DOHH2 (cell line): Measurements from ENCODE around the gene DPH7.

ENCODE experiments used
- H3F3A ChIP-seq: fragments of 200-600 bp; sonication (generic), shearing (Covaris generic); 2 replicates; pipeline ENCODE4 v1.6.0; 2016; ENCODE audit warnings: antibody characterized with exemption, mild to moderate bottlenecking; ENCODE audit not compliant: control insufficient read depth, insufficient read depth
- H3K27ac ChIP-seq: fragments of 200-600 bp; sonication (generic); 2 replicates; pipeline ENCODE4 v1.5.1; 2014; ENCODE audit warnings: low read depth, mild to moderate bottlenecking, low read length, moderate library complexity
- H3K27me3 ChIP-seq: fragments of 200-600 bp; sonication (generic); 2 replicates; pipeline ENCODE4 v1.6.1; 2014; ENCODE audit warnings: mild to moderate bottlenecking, low read length, mixed read lengths; ENCODE audit not compliant: control insufficient read depth
- H3K36me3 ChIP-seq: fragments of 200-600 bp; sonication (generic); 2 replicates; pipeline ENCODE4 v1.6.1; 2014; ENCODE audit warnings: mild to moderate bottlenecking, low read length, moderate library complexity, mixed read lengths; ENCODE audit not compliant: control insufficient read depth
- H3K4me1 ChIP-seq: fragments of 200-600 bp; sonication (generic); 2 replicates; pipeline ENCODE4 v1.6.1; 2014; ENCODE audit warnings: mild to moderate bottlenecking, low read length, mixed read lengths; ENCODE audit not compliant: control insufficient read depth
- H3K4me2 ChIP-seq: fragments of 200-600 bp; sonication (generic); 2 replicates; pipeline ENCODE4 v1.6.0; 2014; ENCODE audit warnings: mild to moderate bottlenecking, low read length, moderate library complexity
- H3K4me3 ChIP-seq: fragments of 200-600 bp; sonication (generic); 2 replicates; pipeline ENCODE4 v1.5.1; 2014; ENCODE audit warnings: mild to moderate bottlenecking, low read length, mixed read lengths
- H3K79me2 ChIP-seq: fragments of 200-600 bp; sonication (generic); 2 replicates; pipeline ENCODE4 v1.6.1; 2014; ENCODE audit warnings: mild to moderate bottlenecking, low read length, mixed read lengths; ENCODE audit not compliant: control insufficient read depth
- H3K9me2 ChIP-seq: fragments of 200-600 bp; sonication (generic); replicated peaks from 2 replicates; pipeline ENCODE4 v1.6.1; 2014; ENCODE audit warnings: mild to moderate bottlenecking, low read length, mixed read lengths; ENCODE audit not compliant: control insufficient read depth
- H3K9me3 ChIP-seq: fragments of 200-600 bp; sonication (generic); 2 replicates; pipeline ENCODE4 v1.6.1; 2014; ENCODE audit warnings: antibody characterized with exemption, low read length, mixed read lengths; ENCODE audit not compliant: control insufficient read depth, insufficient read depth
- H4K20me1 ChIP-seq: fragments of 200-600 bp; sonication (generic); 2 replicates; pipeline ENCODE4 v1.6.0; 2014; ENCODE audit warnings: low read depth, mild to moderate bottlenecking, antibody characterized with exemption, low read length, moderate library complexity; ENCODE audit not compliant: control insufficient read depth, insufficient read depth
- CTCF ChIP-seq: fragments of 200-600 bp; sonication (generic); IDR thresholded peaks from one replicate; pipeline ENCODE4 v1.5.1; 2014; ENCODE audit warnings: antibody characterized with exemption, mild to moderate bottlenecking, low read depth, low read length; ENCODE audit not compliant: poor library complexity, severe bottlenecking
- EZH2phosphoT487 ChIP-seq: fragments of 200-600 bp; sonication (generic); IDR thresholded peaks from 2 replicates; pipeline ENCODE4 v1.6.1; 2017; ENCODE audit warnings: borderline replicate concordance, mild to moderate bottlenecking, antibody characterized with exemption, low read length, moderate library complexity, mixed read lengths

The DPH7 gene

GRCh38 chr9:137543237-137543963 is 35.3 kb downstream of the DPH7 start:
- Histone ChIP-seq H3K9me3 (no peaks in the 10 kb centered on the region), H4K20me1 (no peaks in the 10 kb centered on the region), H3K79me2 (peaks cover 13% of the 10 kb centered on the region), H3K4me2 (no peak overlapping the region), H3K4me1 (peaks cover 72% of the 10 kb centered on the region), H3K9me2 (no peaks in the 10 kb centered on the region), H3K27ac (no peak overlapping the region), H3F3A (peaks cover 6% of the 10 kb centered on the region; the same call in 1 of the 2 replicates), H3K27me3 (no peaks in the 10 kb centered on the region), H3K36me3 (peaks cover 2% of the 10 kb centered on the region), H3K4me3 (no peak overlapping the region)
- TF ChIP-seq EZH2phosphoT487 (no peak), CTCF (no peak)

GRCh38 chr9:137542486-137542885 is 36.2 kb downstream of the DPH7 start:
- H3K9me2 ChIP-seq: no peaks in the 10 kb centered on the region

GRCh38 chr9:137540536-137540935 is 38.2 kb downstream of the DPH7 start:
- Histone ChIP-seq H3K4me1 (peaks cover 72% of the 10 kb centered on the region), H3K36me3 (peaks cover 11% of the 10 kb centered on the region), H3K79me2 (no peaks in the 10 kb centered on the region), H4K20me1 (no peaks in the 10 kb centered on the region), H3K9me2 (no peaks in the 10 kb centered on the region), H3K4me3 (no peak overlapping the region), H3K4me2 (no peak overlapping the region), H3F3A (peaks cover 25% of the 10 kb centered on the region), H3K27me3 (no peaks in the 10 kb centered on the region), H3K9me3 (peaks cover 4% of the 10 kb centered on the region; the same call in 1 of the 2 replicates), H3K27ac (no peak overlapping the region)
- TF ChIP-seq EZH2phosphoT487 (no peak), CTCF (no peak)

More at GRCh38 chr9:137542486-137542885, 36.2 kb downstream of the DPH7 start:
- Histone ChIP-seq H3K4me1 (peaks cover 72% of the 10 kb centered on the region), H3K79me2 (peaks cover 6% of the 10 kb centered on the region), H3K4me3 (no peak overlapping the region), H3K27ac (no peak overlapping the region; the same call in 1 of the 2 replicates), H3K36me3 (peaks cover 11% of the 10 kb centered on the region), H3K9me3 (no peaks in the 10 kb centered on the region), H4K20me1 (no peaks in the 10 kb centered on the region), H3K27me3 (no peaks in the 10 kb centered on the region), H3K4me2 (no peak overlapping the region), H3F3A (peaks cover 12% of the 10 kb centered on the region)
- TF ChIP-seq EZH2phosphoT487 (no peak), CTCF (no peak)
